Kidney (tissue), 14 donors: ENCODE data around the gene CCDC97. TPM values are rescaled to one million over a fixed set of nuclear protein-coding genes. Genes with fewer than 3 reads are reported as not detected.

Experiments used
- DNase-seq, 5 donors: peaks; one replicate each; pipeline ENCODE4 v3.0.0-alpha.2; 2013 to 2020
- FAIRE-seq: peaks from 2 replicates; lab custom pipeline; 2012; peaks lifted over from hg19 to GRCh38; lab: Jason Lieb, UNC
- H3K27ac ChIP-seq, 2 donors: one replicate each; pipeline ENCODE4 v1.7.0; 2013; ENCODE audit warnings: low read depth in 2 of 2, low read length in 2 of 2, inconsistent platforms in 1 of 2
- H3K27me3 ChIP-seq: one replicate; pipeline ENCODE4 v1.7.1; 2013; ENCODE audit warnings: low read length, inconsistent platforms; ENCODE audit not compliant: control insufficient read depth, insufficient read depth
- H3K36me3 ChIP-seq, 3 donors: one replicate each; pipeline versions ENCODE4 v1.7.0 to v1.7.1; 2013; ENCODE audit warnings: low read length in 3 of 3, control low read depth in 1 of 3, inconsistent platforms in 1 of 3; ENCODE audit not compliant: insufficient read depth in 3 of 3, control insufficient read depth in 2 of 3
- H3K4me1 ChIP-seq, 3 donors: one replicate each; pipeline versions ENCODE4 v1.7.0 to v1.7.1; 2013; ENCODE audit warnings: low read length in 3 of 3, inconsistent platforms in 1 of 3, low read depth in 1 of 3; ENCODE audit not compliant: control insufficient read depth in 2 of 3, insufficient read depth in 2 of 3
- H3K4me3 ChIP-seq, 3 donors: one replicate each; pipeline versions ENCODE4 v1.7.0 to v1.8.1; 2013; ENCODE audit warnings: low read length in 3 of 3, control low read depth in 1 of 3, inconsistent platforms in 1 of 3
- H3K9ac ChIP-seq, 3 donors: one replicate each; pipeline versions ENCODE4 v1.7.0 to v1.7.1; 2013; ENCODE audit warnings: low read length in 3 of 3, control low read depth in 1 of 3, inconsistent platforms in 1 of 3
- H3K9me3 ChIP-seq, 3 donors: one replicate each; pipeline versions ENCODE4 v1.7.0 to v1.7.1; 2013; ENCODE audit warnings: low read length in 3 of 3, control low read depth in 1 of 3, inconsistent platforms in 1 of 3; ENCODE audit not compliant: control insufficient read depth in 2 of 3, insufficient read depth in 1 of 3
- CTCF ChIP-seq: IDR thresholded peaks from 3 replicates; pipeline ENCODE4 v1.5.1; 2012; ENCODE audit warnings: mild to moderate bottlenecking, moderate library complexity, borderline replicate concordance; ENCODE audit not compliant: insufficient read depth; ENCODE audit errors: extremely low read depth
- intact Hi-C: fragments of 100-400 bp; cut with DNase I; formaldehyde crosslinking; loops from one replicate; pipeline ENCODE4 v1.11.1; 2022
- polyA plus RNA-seq: library from polyadenylated mRNA; stranded (reverse); fragments of 350-450 nt; fragmentation: Illumina TruSeq; extraction: RNeasy Lipid Tissue Mini Kit (QIAGEN cat#74804); gene quantifications from one replicate; pipeline ENCODE4 v1.2.3, GENCODE V29; 2014; ENCODE audit warnings: low read depth, low replicate concordance; ENCODE audit not compliant: insufficient read depth
- total RNA-seq: library from RNA; stranded (reverse); fragmentation: NEBNext Ultra II Directional; extraction: Animal tissue kit (Norgen Biotek cat#: 25700); gene quantifications from one replicate; pipeline ENCODE4 v1.2.1, GENCODE V29; 2021
- donor health status: control.
- donor health status: control.
- donor health status: control.
- donor health status: control.
- donor health status: control.
- donor health status: DM: yes; HTN: yes; CAD: no.
- donor health status: Normal renal cell carcinoma (clear cell type).

CCDC97 gene
- total and polyA plus RNA-seq, 2 donors from 2014 or later: 9.8 to 28.1 TPM

GRCh38 chr19:41302624-41303351 lies 7.2 kb upstream of the CCDC97 start:
- Histone ChIP-seq H3K36me3 (peaks cover 15 to 74% (median 56%) of the 10 kb centered on the region in 3 donors), H3K4me1 (peaks cover 0 to 14% (median 1%) of the 10 kb centered on the region in 3 donors), H3K27ac (no peak overlapping the region), H3K4me3 (no peak overlapping the region), H3K9me3 (no peaks in the 10 kb centered on the region), H3K9ac (no peak overlapping the region), H3K27me3 (no peaks in the 10 kb centered on the region)
- TF ChIP-seq CTCF: no peak
- no peak for FAIRE-seq
- DNase-seq: no peak
- intact Hi-C loops: no loop called here

GRCh38 chr19:41303954-41304353 lies 6.0 kb upstream of the CCDC97 start:
- H3K27ac ChIP-seq: no peak overlapping the region
- peaks cover 0 to 13% (median 5%) of the 10 kb centered on the region in 3 donors for H3K4me1 ChIP-seq
- no peaks in the 10 kb centered on the region for H3K9me3 ChIP-seq
- H3K27me3 ChIP-seq: no peaks in the 10 kb centered on the region
- H3K36me3 ChIP-seq: peaks cover 12 to 64% (median 47%) of the 10 kb centered on the region in 3 donors
- no peak for TF ChIP-seq CTCF
- H3K4me3 ChIP-seq: no peak overlapping the region
- no peak for FAIRE-seq
- intact Hi-C loops: no loop called here
- no peak for DNase-seq
- no peak overlapping the region for H3K9ac ChIP-seq

GRCh38 chr19:41304706-41305483 lies 5.1 kb upstream of the CCDC97 start:
- peaks cover 12 to 58% (median 43%) of the 10 kb centered on the region in 3 donors for H3K36me3 ChIP-seq
- no peak for DNase-seq

More at GRCh38 chr19:41304706-41305483, 5.1 kb upstream of the CCDC97 start:
- peaks cover 0 to 14% (median 9%) of the 10 kb centered on the region in 3 donors for H3K4me1 ChIP-seq
- no peak for FAIRE-seq
- no peak overlapping the region for H3K27ac ChIP-seq
- no peak overlapping the region for H3K4me3 ChIP-seq
- no peak for TF ChIP-seq CTCF
- H3K9ac ChIP-seq: no peak overlapping the region
- no peaks in the 10 kb centered on the region for H3K9me3 ChIP-seq
- intact Hi-C loops: no loop called here
- H3K27me3 ChIP-seq: no peaks in the 10 kb centered on the region
